HG03342 (cell line): ENCODE results near the gene RALGAPB.
"Not testable (repeated sequence)": the region's sequence is repeated elsewhere in the genome, so short reads cannot be mapped to it uniquely, and the experiment has no call there.

ENCODE experiments used
- ATAC-seq: cut with Tn5 transposase; IDR thresholded peaks from one replicate; pipeline ENCODE4 v1.9.1; 2021; ENCODE audit warnings: mild to moderate bottlenecking, moderate library complexity; ENCODE audit not compliant: unreplicated experiment

The RALGAPB gene

DNA sequence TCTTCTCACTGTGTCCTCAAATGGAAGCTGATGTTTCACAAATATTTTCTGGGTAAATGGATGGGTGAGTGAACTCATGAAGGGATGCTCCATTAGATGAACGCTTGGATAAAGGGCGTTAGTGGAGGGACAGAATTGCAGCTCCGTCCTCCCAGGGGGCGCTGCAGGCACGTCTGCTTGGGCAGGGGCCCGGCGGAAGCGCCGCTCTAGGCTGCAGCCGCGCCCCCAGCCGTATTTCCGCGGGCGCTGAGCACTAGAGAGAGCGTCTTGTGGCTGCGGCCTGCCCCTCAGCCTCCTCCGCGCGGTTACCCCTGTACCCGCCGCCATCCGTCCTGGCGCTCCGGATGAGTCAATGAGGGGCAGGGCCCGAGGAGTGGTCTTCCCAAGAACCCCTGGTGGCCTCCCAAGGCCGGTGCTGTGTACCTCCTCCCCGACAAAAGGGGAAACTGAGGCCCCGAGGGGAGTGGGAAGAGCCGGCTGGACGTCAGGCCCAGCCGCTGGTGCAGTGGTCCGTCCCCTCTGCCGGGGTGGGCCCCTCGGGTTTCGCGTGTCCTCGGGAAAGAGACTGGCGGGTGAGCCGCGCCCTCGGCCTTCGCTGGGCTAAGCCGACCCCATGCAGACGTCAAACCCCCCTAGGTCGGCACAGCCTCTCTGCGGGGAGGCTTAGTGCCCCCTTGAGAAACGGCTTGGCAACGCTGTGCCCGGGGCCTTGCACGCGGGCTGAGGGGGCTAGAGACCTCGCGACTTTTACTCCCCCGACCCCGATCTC is 26.0 kb upstream of the RALGAPB start:
- ATAC-seq: peak; percentile 70

DNA sequence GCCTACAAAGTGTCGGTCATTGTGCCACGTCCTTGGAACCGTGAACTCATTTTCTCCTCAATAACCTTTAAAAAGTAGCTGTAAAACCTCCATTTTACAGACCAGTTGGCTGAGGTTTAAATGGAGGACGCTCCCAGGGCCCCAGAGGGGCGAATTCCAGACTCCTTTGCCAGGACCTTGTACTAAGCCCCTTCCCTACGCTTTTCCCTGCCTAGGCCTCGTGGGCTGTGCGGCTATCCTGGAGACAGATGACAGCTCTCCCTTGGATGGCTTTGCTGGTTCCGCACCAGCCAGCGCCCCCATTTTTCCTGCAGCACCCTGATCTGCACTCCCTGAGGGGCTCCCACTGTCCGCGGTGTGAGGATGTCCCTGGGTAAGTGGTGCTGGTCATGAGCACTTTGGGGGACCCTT is 25.4 kb upstream of the RALGAPB start:
- ATAC-seq: no peak

DNA sequence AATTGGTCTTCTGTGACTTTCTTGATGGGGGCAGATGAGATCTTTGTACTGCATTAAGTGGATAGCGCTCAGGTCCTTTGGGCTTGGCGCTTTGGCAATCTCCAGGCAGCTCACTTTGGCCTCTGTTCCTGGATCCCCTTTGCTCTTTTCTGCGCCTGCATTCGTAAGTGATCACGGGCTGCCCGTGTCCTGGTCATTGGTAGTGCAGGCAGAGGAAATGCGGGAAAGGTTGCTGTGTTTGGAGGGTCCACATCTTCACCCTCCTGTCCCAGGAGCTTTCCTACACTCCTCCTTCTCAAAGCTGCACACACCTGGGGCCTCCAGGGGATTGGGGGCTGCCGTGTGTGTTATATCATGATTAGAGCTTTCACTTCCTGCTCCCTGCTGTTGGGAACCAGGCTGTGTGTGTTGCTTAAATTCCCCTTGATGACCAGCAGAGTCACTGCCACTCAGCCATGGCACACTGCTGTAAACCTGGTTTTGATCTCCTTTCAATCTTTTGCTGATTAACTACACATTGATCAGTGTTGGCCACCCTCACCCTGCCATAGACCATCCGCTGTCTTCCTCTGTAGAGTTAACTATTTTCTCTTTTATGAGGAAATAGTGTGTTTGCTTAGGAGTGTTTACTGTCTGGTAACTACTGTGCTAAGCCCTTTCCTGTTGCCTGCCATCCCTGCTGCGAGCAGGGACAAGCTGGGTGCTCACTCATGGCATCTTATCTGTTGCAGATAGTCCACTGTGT is 24.5 kb upstream of the RALGAPB start:
- peak; percentile 42 for ATAC-seq

DNA sequence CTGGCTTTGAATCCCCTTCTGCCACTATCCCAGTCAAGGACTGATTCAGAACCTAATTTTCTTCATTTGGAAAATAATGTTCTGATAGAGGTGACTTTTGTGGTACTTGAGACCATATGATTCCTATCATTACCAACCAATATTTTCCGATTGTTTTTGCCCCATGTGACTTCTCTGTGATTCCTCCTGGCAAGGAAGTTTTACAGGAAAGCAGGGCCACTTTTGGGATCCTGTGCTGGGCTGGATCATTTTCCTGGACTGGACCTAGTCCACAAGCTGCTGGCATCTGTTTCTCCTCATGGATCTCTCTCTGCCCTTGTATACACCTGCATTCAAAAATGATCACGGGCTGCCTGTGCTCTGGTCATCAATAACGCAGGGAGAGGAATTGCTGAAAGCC is 23.6 kb upstream of the RALGAPB start:
- ATAC-seq: no peak

DNA sequence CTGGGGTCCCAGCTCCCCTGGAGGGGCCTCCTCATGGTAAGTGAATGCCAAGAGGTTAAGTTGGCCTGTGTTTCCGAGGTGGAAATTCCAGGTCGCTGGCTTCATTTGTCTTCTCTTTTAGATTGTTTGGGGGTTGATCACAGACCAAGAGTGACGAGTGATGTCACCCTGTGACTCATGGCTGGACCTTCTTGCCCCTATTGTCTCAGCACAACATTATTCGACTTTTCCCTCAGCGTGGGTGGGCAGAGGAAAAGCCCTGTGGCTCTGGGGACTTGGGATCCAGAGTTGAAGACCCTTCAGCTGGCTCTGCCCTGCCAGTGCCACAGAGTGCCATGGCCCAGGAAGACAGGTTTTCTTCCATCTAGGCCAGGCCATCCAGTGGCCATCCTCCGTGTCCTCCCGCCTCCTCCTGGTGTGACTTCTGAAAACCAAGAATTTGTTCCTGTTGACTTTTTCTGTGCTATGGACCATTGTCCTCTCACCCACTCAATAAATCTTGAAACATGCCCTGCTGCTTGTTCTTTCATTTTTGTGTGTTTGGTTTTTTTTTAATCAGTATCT is 22.1 kb upstream of the RALGAPB start:
- no peak for ATAC-seq

DNA sequence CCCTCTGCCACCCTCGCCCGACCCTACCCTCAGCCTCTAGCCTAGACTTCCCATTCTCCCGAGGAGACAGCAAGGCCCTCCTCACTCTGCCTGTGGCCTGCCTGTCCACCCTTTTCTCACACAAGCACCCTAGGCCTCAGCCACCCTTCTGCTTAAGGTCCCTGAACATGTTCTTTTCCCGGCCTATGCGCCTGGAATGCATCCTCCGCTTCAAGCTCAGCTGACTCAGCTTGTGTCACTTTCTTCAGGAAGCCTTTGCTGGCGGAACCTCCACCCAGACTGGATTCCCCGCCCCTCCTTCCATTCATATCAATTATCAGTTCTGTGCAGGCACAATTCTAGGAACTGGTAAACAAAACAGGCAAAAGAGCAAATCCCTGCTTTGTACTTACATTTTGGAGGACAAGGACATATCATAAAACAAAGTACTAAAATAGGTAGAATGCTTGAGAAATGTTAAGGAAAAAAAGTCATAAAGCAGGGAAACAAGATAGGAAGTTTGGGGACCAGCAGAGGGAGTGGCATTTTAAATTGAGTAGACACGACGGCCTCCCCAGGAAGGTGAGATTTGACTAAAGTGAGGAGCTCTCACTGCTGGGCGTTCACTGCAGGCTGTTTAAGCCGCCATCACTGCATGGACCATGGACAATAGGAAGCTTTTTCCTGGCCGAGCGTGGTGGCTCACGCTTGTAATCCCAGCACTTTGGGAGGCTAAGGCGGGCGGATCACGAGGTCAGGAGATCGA is 19.6 kb upstream of the RALGAPB start:
- ATAC-seq: no peak

DNA sequence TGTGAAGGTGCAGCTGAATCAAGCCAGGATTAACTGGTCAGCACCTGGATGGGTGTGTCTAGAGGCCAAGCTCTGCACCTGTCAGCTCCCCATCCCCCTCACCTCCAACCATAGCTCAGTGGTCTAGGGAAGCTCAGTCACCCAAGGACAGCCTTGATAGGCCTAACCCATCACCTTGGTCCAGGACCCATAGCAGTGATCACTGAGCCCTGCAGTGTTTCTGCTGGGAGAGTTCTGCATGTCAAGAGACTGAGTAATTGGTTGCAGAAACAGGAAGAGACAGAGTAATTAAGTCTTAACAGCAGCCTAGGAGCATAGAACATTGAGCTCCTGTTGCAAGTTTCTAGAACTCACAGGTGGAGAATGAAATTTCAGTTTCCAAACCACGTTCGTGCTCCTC is 18.7 kb upstream of the RALGAPB start:
- ATAC-seq: no peak

DNA sequence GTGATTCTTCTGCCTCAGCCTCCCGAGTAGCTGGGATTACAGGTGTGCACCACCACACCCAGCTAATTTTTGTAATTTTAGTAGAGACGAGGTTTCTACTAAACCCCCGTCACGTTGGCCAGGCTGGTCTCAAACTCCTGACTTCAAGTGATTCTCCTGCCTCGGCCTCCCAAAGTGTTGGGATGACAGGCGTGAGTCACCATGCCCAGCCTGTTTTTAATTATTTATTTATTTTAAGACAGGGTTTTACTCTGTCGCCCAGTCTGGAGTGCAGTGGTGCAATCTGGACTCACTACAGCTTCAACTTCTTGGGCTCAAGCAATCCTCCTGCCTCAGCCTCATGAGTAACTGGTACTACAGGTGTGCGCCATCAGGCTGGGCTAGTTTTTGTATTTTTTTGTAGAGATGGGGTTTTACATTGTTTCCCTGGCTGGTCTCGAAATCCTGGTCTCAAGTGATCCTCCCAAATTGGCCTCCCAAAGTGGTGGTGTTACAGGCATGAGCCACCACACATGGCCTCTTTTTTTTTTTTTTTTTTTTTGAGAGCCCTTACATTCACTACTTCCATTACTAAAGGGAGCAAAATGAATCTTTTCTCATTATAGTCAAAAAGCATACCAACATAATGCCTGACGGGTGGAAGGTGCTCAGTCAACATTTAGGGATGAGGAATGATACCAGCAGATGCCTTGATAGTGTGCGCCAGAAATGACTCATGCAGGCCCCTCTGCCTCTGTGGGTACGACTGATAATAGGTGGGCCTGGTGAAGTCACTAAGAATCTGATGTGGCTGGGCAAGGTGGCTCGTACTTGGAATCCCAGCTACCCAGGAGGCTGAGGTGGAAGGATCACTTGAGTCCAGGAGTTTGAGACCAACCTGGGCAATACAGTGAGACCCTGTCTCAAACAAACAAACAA is 17.8 kb upstream of the RALGAPB start:
- no peak for ATAC-seq

DNA sequence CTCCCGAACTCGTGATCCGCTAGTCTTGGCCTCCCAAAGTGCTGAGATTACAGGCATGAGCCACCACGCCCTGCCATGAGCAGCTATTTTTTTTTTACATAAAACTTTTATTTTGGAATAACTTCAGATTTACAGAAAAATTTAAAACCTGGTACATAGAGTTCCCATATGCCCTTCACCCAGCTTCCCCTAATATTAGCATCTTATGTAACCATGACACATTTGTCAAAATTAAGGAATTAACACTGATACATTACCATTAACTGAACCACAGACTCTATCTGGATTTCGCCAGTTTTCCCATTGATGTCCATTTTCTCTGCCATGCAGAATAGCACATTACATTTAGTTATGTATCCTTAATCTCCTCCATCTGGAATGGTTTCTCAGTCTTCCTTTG is 14.3 kb upstream of the RALGAPB start:
- no peak for ATAC-seq

DNA sequence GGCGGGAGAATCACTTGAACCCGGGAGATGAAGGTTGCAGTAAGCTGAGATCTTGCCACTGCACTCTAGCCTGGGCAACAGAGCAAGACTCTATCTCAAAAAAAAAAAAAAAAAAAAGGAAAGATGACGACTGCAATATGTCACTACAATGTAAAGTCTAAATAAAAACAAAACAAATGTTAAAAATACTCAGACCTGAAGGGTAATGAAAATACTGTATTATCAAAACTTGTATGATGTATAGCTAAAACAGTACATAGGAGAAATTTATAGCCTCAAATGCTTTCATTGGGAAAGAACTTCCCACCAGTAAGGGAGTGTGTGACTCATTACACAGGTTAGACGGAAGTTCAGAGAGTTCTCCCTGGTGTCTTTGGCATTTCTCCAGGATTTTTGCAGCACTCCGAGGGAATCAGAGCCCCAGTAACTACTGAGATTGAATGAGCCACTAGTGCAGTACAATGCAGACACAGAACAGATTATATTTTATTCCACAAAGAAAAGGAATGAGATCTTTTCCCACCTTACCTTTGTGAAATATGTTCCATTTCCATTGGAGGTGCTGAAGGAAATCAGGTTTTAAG is 12.5 kb upstream of the RALGAPB start:
- no peak for ATAC-seq

DNA sequence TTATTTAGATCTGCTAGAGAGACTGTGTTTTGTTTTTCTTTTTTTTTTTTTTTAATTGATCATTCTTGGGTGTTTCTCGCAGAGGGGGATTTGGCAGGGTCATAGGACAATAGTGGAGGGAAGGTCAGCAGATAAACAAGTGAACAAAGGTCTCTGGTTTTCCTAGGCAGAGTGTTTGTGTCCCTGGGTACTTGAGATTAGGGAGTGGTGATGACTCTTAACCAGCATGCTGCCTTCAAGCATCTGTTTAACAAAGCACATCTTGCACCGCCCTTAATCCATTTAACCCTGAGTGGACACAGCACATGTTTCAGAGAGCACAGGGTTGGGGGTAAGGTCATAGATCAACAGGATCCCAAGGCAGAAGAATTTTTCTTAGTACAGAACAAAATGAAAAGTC is 12.0 kb upstream of the RALGAPB start:
- not testable (repeated sequence) for ATAC-seq

DNA sequence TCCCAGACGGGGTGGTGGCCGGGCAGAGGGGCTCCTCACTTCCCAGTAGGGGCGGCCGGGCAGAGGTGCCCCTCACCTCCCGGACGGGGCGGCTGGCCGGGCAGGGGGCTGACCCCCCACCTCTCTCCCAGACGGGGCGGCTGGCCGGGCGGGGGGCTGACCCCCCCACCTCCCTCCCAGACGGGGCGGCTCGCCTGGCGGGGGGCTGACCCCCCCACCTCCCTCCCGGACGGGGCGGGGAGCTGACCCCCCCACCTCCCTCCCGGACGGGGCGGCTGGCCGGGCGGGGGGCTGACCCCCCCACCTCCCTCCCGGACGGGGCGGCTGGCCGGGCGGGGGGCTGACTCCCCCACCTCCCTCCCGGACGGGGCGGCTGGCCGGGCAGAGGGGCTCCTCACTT is 11.5 kb upstream of the RALGAPB start:
- not testable (repeated sequence) for ATAC-seq

DNA sequence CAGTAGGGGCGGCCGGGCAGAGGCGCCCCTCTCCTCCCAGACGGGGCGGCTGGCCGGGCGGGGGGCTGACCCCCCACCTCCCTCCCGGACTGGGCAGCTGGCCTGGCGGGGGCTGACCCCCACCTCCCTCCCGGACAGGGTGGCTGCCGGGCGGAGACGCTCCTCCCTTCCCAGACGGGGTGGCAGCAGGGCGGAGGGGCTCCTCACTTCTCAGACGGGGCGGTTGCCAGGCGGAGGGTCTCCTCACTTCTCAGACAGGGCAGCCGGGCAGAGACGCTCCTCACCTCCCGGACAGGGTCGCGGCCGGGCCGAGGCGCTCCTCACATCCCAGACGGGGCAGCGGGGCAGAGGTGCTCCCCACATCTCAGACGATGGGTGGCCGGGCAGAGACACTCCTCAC is 11.1 kb upstream of the RALGAPB start:
- not testable (repeated sequence) for ATAC-seq

DNA sequence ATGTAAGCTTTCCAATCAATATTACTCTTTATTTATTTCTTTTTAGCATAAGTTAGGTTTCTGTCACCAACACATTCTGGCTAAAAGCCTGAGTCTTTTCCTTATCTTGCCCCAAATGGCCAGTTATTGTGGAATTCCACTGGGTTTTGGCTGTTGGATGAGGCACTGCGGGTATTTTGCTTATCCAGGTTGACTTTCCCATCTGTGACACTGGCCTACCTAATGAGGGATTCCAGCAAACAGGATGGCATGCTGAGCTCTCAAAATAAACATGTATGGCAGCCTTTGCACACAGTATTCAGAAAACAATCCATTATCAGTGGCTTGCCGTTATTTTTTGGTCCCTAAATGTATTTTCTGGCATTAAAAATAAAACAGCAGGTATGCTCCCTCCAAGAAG is 6.5 kb upstream of the RALGAPB start:
- no peak for ATAC-seq

DNA sequence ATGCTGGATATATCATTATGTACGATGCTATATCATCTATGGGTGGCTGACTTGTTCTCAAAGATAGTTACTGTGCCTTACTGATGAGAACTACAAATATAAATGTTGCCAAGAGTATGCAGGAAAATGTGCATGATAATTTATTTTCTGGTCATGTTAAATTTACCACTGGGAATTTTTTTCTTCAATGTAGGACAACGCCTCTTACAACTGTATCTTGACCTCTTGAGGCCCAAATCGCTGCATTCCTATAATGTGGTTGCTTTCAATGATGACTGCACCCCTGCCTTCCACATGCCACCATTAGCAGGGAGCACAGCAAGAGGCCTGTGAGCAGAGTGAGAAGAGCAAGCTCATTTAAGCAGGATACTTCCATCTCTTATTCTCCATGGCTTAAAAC is 5.7 kb upstream of the RALGAPB start:
- ATAC-seq: no peak

DNA sequence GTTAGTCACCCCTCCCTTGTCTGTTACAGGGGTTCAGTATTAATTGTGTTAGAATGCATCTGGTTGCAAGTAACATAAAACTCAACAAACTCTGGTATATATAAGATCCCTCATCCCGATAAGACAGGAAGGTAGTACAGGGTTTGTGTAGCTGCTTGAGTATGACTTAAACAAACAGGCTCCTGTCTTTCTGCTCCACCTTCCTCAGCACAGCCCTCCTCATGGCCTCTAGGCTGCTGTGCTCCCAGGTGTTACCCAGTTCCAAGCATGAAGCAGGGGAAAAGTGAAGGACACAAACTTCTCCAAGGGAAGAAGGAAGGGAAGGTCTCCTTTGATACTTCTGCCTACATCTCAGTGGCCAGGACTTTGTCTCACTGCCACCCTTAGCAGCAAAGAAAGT is 1.4 kb upstream of the RALGAPB start:
- no peak for ATAC-seq

DNA sequence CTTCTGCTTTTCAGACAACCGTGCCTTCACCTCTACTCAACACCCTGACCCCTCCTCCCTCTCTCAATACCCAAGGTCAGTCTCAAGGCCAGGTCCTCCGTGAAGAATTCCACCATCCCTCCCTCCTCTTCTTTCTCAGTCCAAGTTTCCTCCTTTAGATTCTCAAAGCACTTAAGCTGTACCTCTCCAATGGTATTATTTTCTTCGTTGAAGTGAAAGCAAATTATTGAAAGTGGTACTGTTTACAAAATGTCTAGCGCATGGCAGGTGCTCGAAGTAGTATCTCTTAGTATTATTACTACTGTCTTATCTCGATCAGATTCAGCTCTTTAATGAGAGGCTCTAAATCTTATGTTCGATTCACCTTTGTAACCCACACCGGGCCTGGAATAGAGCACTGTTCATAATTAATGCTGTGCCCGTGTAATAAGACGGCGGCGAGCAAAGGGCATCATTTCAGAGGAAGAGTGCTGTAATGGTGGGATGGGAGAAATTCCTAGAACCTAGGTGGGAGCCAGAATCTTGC is 593 bp upstream of the RALGAPB start:
- no peak for ATAC-seq

DNA sequence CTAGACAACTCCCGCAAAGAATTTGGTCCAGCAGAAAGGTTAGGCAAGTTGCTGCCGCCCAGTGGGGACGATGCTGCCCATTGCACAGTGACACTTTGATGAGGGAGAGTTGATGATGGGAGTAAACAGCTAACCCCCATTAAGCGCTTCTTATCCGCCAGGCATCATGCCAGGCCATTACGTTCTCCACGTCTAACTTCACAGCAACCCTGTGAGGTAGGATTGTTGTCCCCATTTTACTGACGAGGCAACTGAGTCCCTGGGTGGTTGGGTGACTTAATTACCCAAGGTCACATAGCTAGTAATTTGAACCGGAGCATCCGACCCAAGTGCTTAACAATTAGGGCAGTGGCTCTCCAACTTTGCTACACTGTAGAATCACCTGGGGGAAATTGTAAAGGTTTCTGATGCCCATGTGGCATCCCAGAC is 738 bp downstream of the RALGAPB start:
- no peak for ATAC-seq

DNA sequence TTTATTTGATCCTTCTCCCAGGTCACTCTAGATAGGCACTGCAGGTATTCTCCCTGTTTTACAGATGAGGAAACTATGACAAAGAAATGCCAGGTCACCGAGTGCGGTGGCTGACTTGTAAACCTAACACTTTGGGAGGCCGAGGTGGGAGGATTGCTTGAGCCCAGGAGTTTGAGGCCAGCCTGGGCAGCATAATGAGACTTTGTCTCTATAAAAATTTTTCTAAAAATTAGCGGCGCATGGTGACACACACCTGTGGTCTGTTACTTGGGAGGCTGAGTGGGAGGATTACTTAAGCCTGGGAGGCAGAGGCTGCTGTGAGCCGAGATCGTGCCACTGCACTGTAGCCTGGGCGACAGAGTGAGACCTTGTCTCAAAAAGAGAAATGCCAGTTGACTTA is 5.1 kb downstream of the RALGAPB start:
- no peak for ATAC-seq

DNA sequence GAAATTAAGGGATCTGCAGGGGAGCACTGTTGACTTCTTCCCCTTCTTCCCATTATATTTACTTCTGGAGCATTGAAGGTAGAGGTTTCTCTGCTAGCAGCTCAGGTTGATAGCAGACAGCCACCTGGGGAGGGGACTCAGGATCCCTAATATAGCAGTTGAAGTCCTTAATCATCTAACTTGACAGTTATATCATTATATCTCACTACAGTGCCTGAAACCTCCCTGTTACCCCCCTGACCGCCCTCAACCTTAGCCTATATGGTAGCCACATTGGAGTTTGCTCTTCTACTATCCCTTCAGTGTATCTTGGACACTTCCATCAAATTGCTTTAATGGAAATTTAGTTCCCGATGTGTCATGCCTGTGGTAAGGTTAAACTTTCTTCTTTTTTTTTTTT is 7.0 kb downstream of the RALGAPB start:
- ATAC-seq: no peak
